IMR-90 (cell line): ENCODE measurements around the gene COPA. TPM values are rescaled to one million over a fixed set of nuclear protein-coding genes. Genes with fewer than 3 reads are reported as not detected.

Source experiments
- ATAC-seq: fragments of 200-7000 bp; cut with Tn5 transposase; 2 replicates; pipeline ENCODE4 v1.9.1; 2020; ENCODE audit warnings: low read depth, mild to moderate bottlenecking, moderate library complexity
- BruUV-seq: library from RNA; stranded (reverse); fragments of 400-500 nt; replicated peaks from 2 replicates; lab custom pipeline; 2021; lab: Mats Ljungman, UMichigan
- CTCF ChIA-PET: fragments of 300-600 bp; formaldehyde crosslinking; extraction: SDS; loops from one replicate; lab custom pipeline; 2021; ENCODE audit warnings: antibody characterized with exemption; lab: Yijun Ruan, JAX
- POLR2A ChIA-PET: fragments of 300-600 bp; sonication (Branson Sonifier 250); formaldehyde crosslinking; loops from one replicate; lab custom pipeline; 2022; ENCODE audit warnings: antibody characterized with exemption; ENCODE audit not compliant: unreplicated experiment; lab: Charles Lee
- DNase-seq: peaks from one replicate; pipeline ENCODE4 v3.0.0; 2013
- H2AFZ ChIP-seq: replicated peaks from 2 replicates; pipeline ENCODE3; 2013; ENCODE audit warnings: low read length, mild to moderate bottlenecking; ENCODE audit not compliant: poor library complexity
- H2AK5ac ChIP-seq: 2 replicates; pipeline ENCODE4 v1.6.1; 2013; ENCODE audit warnings: low read depth, low read length, inconsistent platforms
- H2AK9ac ChIP-seq: replicated peaks from 2 replicates; pipeline ENCODE3; 2013; ENCODE audit warnings: mild to moderate bottlenecking, low read depth, low read length, moderate library complexity; ENCODE audit not compliant: poor library complexity
- H2BK120ac ChIP-seq: 2 replicates; pipeline ENCODE4 v1.6.1; 2013; ENCODE audit warnings: low read depth, low read length, inconsistent platforms
- H2BK15ac ChIP-seq: 3 replicates; pipeline ENCODE4 v1.6.1; 2013; ENCODE audit warnings: low read depth, low read length, inconsistent platforms
- H2BK20ac ChIP-seq: 2 replicates; pipeline ENCODE4 v1.6.1; 2013; ENCODE audit warnings: low read depth, mild to moderate bottlenecking, inconsistent platforms, low read length, moderate library complexity
- H2BK5ac ChIP-seq: 2 replicates; pipeline ENCODE4 v1.6.1; 2013; ENCODE audit warnings: mild to moderate bottlenecking, low read depth, low read length, inconsistent platforms; ENCODE audit not compliant: poor library complexity, severe bottlenecking
- H3K14ac ChIP-seq: replicated peaks from 2 replicates; pipeline ENCODE4 v1.6.1; 2013; ENCODE audit warnings: low read depth, low read length, inconsistent platforms
- H3K18ac ChIP-seq: 2 replicates; pipeline ENCODE4 v1.6.1; 2013; ENCODE audit warnings: low read depth, low read length, control low read depth
- H3K23ac ChIP-seq: 2 replicates; pipeline ENCODE4 v1.6.1; 2013; ENCODE audit warnings: low read depth, low read length, inconsistent platforms
- H3K27ac ChIP-seq: 2 replicates; pipeline ENCODE4 v1.5.1; 2013; ENCODE audit warnings: mild to moderate bottlenecking, control low read depth, low read length; ENCODE audit not compliant: insufficient read depth
- H3K27me3 ChIP-seq: 2 replicates; pipeline ENCODE4 v1.6.1; 2013; ENCODE audit warnings: low read length; ENCODE audit not compliant: control insufficient read depth, insufficient read depth
- H3K36me3 ChIP-seq: 2 replicates; pipeline ENCODE4 v1.6.1; 2013; ENCODE audit warnings: low read length, mixed read lengths; ENCODE audit not compliant: control insufficient read depth, insufficient read depth
- H3K4ac ChIP-seq: 2 replicates; pipeline ENCODE4 v1.6.1; 2013; ENCODE audit warnings: low read depth, low read length, inconsistent platforms
- H3K4me1 ChIP-seq: 2 replicates; pipeline ENCODE4 v1.6.1; 2013; ENCODE audit warnings: low read length, mixed read lengths; ENCODE audit not compliant: control insufficient read depth, insufficient read depth
- H3K4me2 ChIP-seq: 2 replicates; pipeline ENCODE4 v1.6.1; 2013; ENCODE audit warnings: low read depth, mild to moderate bottlenecking, control low read depth, low read length, moderate library complexity
- H3K4me3 ChIP-seq: 2 replicates; pipeline ENCODE4 v1.5.1; 2013; ENCODE audit warnings: low read depth, mild to moderate bottlenecking, control low read depth, low read length, moderate library complexity; ENCODE audit not compliant: insufficient read depth
- H3K56ac ChIP-seq: 2 replicates; pipeline ENCODE4 v1.6.1; 2013; ENCODE audit warnings: low read length, inconsistent platforms; ENCODE audit not compliant: insufficient read depth; ENCODE audit errors: extremely low read depth
- H3K79me1 ChIP-seq, 2 experiments: 2 replicates each; pipeline ENCODE4 v1.6.1; 2013; ENCODE audit warnings: low read length in 2 of 2, inconsistent platforms in 1 of 2, low read depth in 1 of 2
- H3K9ac ChIP-seq: 2 replicates; pipeline ENCODE4 v1.6.1; 2013; ENCODE audit warnings: low read depth, low read length, control low read depth
- H3K9me1 ChIP-seq: 2 replicates; pipeline ENCODE4 v1.6.1; 2013; ENCODE audit warnings: low read length, inconsistent platforms; ENCODE audit not compliant: insufficient read depth
- H3K9me3 ChIP-seq: 2 replicates; pipeline ENCODE4 v1.6.1; 2013; ENCODE audit warnings: low read length; ENCODE audit not compliant: control insufficient read depth, insufficient read depth
- H4K20me1 ChIP-seq: 2 replicates; pipeline ENCODE4 v1.6.1; 2013; ENCODE audit warnings: low read length, inconsistent platforms; ENCODE audit not compliant: insufficient read depth
- H4K5ac ChIP-seq: 2 replicates; pipeline ENCODE4 v1.6.1; 2013; ENCODE audit warnings: mild to moderate bottlenecking, low read depth, low read length, control low read depth
- H4K8ac ChIP-seq, 2 experiments: 2 replicates each; pipeline ENCODE4 v1.6.1; 2013; ENCODE audit warnings: low read depth in 2 of 2, low read length in 2 of 2, control low read depth in 1 of 2, inconsistent platforms in 1 of 2
- H4K91ac ChIP-seq: 2 replicates; pipeline ENCODE4 v1.6.1; 2013; ENCODE audit warnings: low read depth, low read length, inconsistent platforms; ENCODE audit not compliant: insufficient read depth
- BHLHE40 ChIP-seq: fragments of 150-350 bp; IDR thresholded peaks from 2 replicates; pipeline ENCODE4 v1.6.1; 2016; ENCODE audit warnings: mild to moderate bottlenecking, low read depth, low read length
- CEBPB ChIP-seq: IDR thresholded peaks from 2 replicates; pipeline ENCODE4 v1.6.1; 2012; ENCODE audit warnings: low read depth, low read length, improper control_type of control experiment
- CHD1 ChIP-seq: IDR thresholded peaks from 2 replicates; pipeline ENCODE4 v1.6.1; 2012; ENCODE audit warnings: low read depth, low read length, improper control_type of control experiment
- ELK1 ChIP-seq: fragments of 150-350 bp; IDR thresholded peaks from 2 replicates; pipeline ENCODE4 v1.6.1; 2016; ENCODE audit warnings: low read depth, mild to moderate bottlenecking, low read length, moderate library complexity, borderline replicate concordance
- FOS ChIP-seq: fragments of 150-350 bp; IDR thresholded peaks from 2 replicates; pipeline ENCODE4 v1.6.1; 2016; ENCODE audit warnings: low read depth, low read length
- MAFK ChIP-seq: IDR thresholded peaks from 2 replicates; pipeline ENCODE4 v1.6.1; 2012; ENCODE audit warnings: low read depth, low read length, improper control_type of control experiment
- MAZ ChIP-seq: IDR thresholded peaks from 2 replicates; pipeline ENCODE4 v1.6.1; 2012; ENCODE audit warnings: low read depth, mild to moderate bottlenecking, low read length, improper control_type of control experiment, moderate library complexity, borderline replicate concordance
- MXI1 ChIP-seq: IDR thresholded peaks from 2 replicates; pipeline ENCODE4 v1.6.1; 2012; ENCODE audit warnings: low read depth, mild to moderate bottlenecking, low read length, moderate library complexity, borderline replicate concordance
- NFE2L2 ChIP-seq: fragments of 150-350 bp; IDR thresholded peaks from 2 replicates; pipeline ENCODE4 v1.6.1; 2016; ENCODE audit warnings: low read depth, mild to moderate bottlenecking, low read length
- POLR2A ChIP-seq: IDR thresholded peaks from 2 replicates; pipeline ENCODE4 v1.6.1; 2012; ENCODE audit warnings: mild to moderate bottlenecking, low read depth, low read length
- RAD21 ChIP-seq: IDR thresholded peaks from 2 replicates; pipeline ENCODE4 v1.6.1; 2012; ENCODE audit warnings: low read length, improper control_type of control experiment
- RCOR1 ChIP-seq: IDR thresholded peaks from 2 replicates; pipeline ENCODE4 v1.6.1; 2012; ENCODE audit warnings: mild to moderate bottlenecking, low read length, improper control_type of control experiment; ENCODE audit not compliant: insufficient replicate concordance
- RFX5 ChIP-seq: IDR thresholded peaks from 2 replicates; pipeline ENCODE4 v1.8.0; 2012; ENCODE audit warnings: low read depth, mild to moderate bottlenecking, low read length, moderate library complexity
- SMC3 ChIP-seq: fragments of 150-350 bp; IDR thresholded peaks from 2 replicates; pipeline ENCODE4 v1.6.1; 2016; ENCODE audit warnings: low read depth, mild to moderate bottlenecking, antibody characterized with exemption, low read length, moderate library complexity
- USF2 ChIP-seq: fragments of 150-350 bp; IDR thresholded peaks from 2 replicates; pipeline ENCODE4 v1.6.1; 2017; ENCODE audit warnings: mild to moderate bottlenecking, antibody characterized with exemption, low read length, low read depth
- WGBS, 2 experiments: methylation state at CpG; one replicate each; pipeline versions ENCODE4 v1.1.5 to v1.1.7; 2013; ENCODE audit warnings: missing lambda C conversion rate in 2 of 2; ENCODE audit not compliant: insufficient read length in 1 of 2; ENCODE audit errors: extremely low coverage in 2 of 2; 5-methylcytosine and 5-hydroxymethylcytosine counted together
- dilution Hi-C: fragments of 300-500 bp; cut with HindIII; formaldehyde crosslinking; loops from one replicate; pipeline ENCODE4 v1.14.3; 2018; ENCODE audit warnings: low sequenced_read_pairs; ENCODE audit not compliant: unreplicated experiment
- in situ Hi-C: fragments of 300-500 bp; cut with MboI; formaldehyde crosslinking; loops from 3 replicates; pipeline ENCODE4 v1.14.3; 2019; ENCODE audit warnings: low sequenced_read_pairs, inconsistent platforms, mixed read lengths
- intact Hi-C: fragments of 100-400 bp; cut with micrococcal nuclease; formaldehyde crosslinking; loops from 2 replicates; pipeline ENCODE4 v1.10.0; 2022
- polyA plus RNA-seq, 3 experiments: library from polyadenylated mRNA; depleted of rRNA; stranded (reverse); fragments of >200 nt; gene quantifications; 2 replicates each; pipeline ENCODE4 v1.2.3, GENCODE V29; 2012; ENCODE audit warnings: low replicate concordance in 1 of 3
- total RNA-seq: library from RNA; depleted of rRNA; stranded (reverse); fragments of >200 nt; gene quantifications from 2 replicates; pipeline ENCODE4 v1.2.3, GENCODE V29; 2012

The COPA gene
- total and polyA plus RNA-seq, 2 of the 4 experiments (the other 2 are of a cell fraction): 204 to 436 TPM

- TF ChIP-seq MAFK: no peak
- no peak for TF ChIP-seq BHLHE40
- TF ChIP-seq RAD21: no peak
Observed at GRCh38 chr1:160365325-160365724, 22.3 kb upstream of the COPA start (continued).

- Histone ChIP-seq H4K8ac (no peak overlapping the region), H3K79me1 (no peaks in the 10 kb centered on the region), H3K9ac (no peak overlapping the region), H3K27ac (no peak overlapping the region), H3K56ac (no peak overlapping the region), H3K27me3 (peaks cover 1% of the 10 kb centered on the region; the same call in 1 of the 2 replicates), H3K9me1 (no peaks in the 10 kb centered on the region; the same call in 1 of the 2 replicates), H2AFZ (no peak overlapping the region), H3K14ac (no peak overlapping the region), H3K4me2 (no peak overlapping the region), H2BK5ac (no peak overlapping the region), H3K18ac (no peak overlapping the region), H2AK5ac (no peak overlapping the region), H3K4me3 (no peak overlapping the region), H3K23ac (no peak overlapping the region), H2BK120ac (no peak overlapping the region), H4K20me1 (no peaks in the 10 kb centered on the region), H2BK15ac (no peak overlapping the region), H4K91ac (no peak overlapping the region), H3K36me3 (peaks cover 9% of the 10 kb centered on the region), H3K4ac (no peak overlapping the region), H3K4me1 (peaks cover 2% of the 10 kb centered on the region; the same call in 1 of the 2 replicates), H2BK20ac (no peak overlapping the region), H2AK9ac (no peak overlapping the region), H3K9me3 (no peaks in the 10 kb centered on the region), H4K5ac (no peak overlapping the region)
- TF ChIP-seq RFX5 (no peak), FOS (no peak), POLR2A (no peak), MAFK (no peak), ELK1 (no peak), USF2 (no peak), SMC3 (no peak), CEBPB (no peak), MAZ (no peak), BHLHE40 (no peak), CHD1 (no peak), NFE2L2 (no peak), MXI1 (no peak), RCOR1 (no peak), RAD21 (no peak)
- DNase-seq (no peak), ATAC-seq (no peak)
- dilution Hi-C loops: no loop called here
- in situ Hi-C loops: no loop called here
- CTCF ChIA-PET: interaction anchor here (0.7 to 1.0 kb wide), 2 partner anchors 12 to 171 kb away, joined by 3 to 4 read pairs; no protein-coding TSS in a partner anchor
- no TSS peak for BruUV-seq
- POLR2A ChIA-PET: no interaction called here
- 100% methylated on average over 1 of the region's 12 CpGs; no CpG with 5 or more reads in 1 of the 2 experiments for WGBS, 2 experiments
- intact Hi-C loops: no loop called here
Observed at GRCh38 chr1:160363951-160364735, 21.1 kb upstream of the COPA start.
